Effector memory CD8-positive, alpha-beta T cell (primary cell): Measurements from ENCODE around the gene PRR16.

Experiments used
- ATAC-seq: fragments of 150-1000 bp; cut with Tn5 transposase; replicated peaks from 2 replicates; pipeline ENCODE4 v1.10.0; 2021; ENCODE audit warnings: mild to moderate bottlenecking, moderate library complexity
- DNase-seq, 3 experiments: peaks; one replicate each; pipeline ENCODE4 v3.0.0; 2021
- H3K27ac Mint-ChIP-seq, 2 donors: one replicate each; pipeline ENCODE4 v1.8.0; 2022; ENCODE audit warnings: mild to moderate bottlenecking in 2 of 2, mixed read lengths in 2 of 2, moderate library complexity in 2 of 2
- H3K27me3 Mint-ChIP-seq, 2 donors: one replicate each; pipeline ENCODE4 v1.8.0; 2022; ENCODE audit warnings: mixed read lengths in 2 of 2
- H3K36me3 Mint-ChIP-seq: one replicate; pipeline ENCODE4 v1.8.0; 2022; ENCODE audit warnings: mild to moderate bottlenecking, moderate library complexity, mixed read lengths; ENCODE audit not compliant: insufficient read depth
- H3K4me1 Mint-ChIP-seq, 2 donors: one replicate each; pipeline ENCODE4 v1.8.0; 2022; ENCODE audit warnings: low read depth in 2 of 2, mixed read lengths in 2 of 2
- H3K4me3 Mint-ChIP-seq, 2 donors: one replicate each; pipeline ENCODE4 v1.8.0; 2022; ENCODE audit warnings: mild to moderate bottlenecking in 2 of 2, mixed read lengths in 2 of 2, moderate library complexity in 2 of 2
- H3K9me3 Mint-ChIP-seq, 2 donors: one replicate each; pipeline ENCODE4 v1.8.0; 2022; ENCODE audit warnings: mixed read lengths in 2 of 2

The PRR16 gene

DNA sequence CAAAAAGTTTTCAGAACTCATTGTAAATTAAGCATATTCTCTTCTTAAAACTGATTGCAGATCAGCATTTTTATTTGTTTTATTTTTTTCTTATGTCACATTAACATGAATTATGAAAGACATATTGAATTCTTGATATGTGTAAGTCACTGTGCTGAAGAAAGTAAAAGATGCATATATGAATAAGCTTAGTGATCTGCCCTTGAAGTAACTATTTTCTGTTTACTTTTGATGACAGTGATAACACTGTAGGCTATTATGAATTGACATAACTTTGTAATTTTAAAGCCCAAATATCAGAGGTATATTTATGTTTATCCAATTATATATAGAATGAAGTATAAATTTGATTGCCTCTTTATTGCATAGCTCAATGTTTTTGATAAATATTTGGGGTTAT is 8.8 kb downstream of the PRR16 start:
- Mint-ChIP-seq H3K4me1 (no peaks in the 10 kb centered on the region), H3K4me3 (no peak overlapping the region), H3K36me3 (no peaks in the 10 kb centered on the region), H3K27me3 (no peaks in the 10 kb centered on the region), H3K27ac (no peak overlapping the region), H3K9me3 (peaks cover 13 to 20% of the 10 kb centered on the region in 2 donors)
- no peak for ATAC-seq
- no peak for DNase-seq

DNA sequence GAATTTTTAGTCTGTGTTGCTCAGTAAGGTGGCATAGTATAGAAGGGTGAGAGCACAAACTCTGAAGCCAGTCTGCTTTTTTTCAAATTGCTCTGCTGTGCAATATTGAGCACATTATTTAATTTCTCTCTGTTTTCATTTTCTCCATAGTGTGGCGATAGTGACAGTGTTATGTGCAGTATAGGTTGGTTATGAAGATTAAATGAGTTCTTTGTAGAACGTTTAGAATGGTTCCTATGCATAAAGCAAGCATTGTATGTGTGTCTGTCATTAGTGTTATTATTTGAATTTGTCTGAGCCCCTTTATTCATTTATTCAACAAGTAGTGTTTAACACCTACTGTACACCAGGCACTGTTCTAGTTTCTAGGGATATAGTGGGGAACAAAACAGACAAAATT is 9.2 kb downstream of the PRR16 start:
- Mint-ChIP-seq H3K4me3 (no peak overlapping the region), H3K4me1 (no peaks in the 10 kb centered on the region), H3K27ac (no peak overlapping the region), H3K27me3 (no peaks in the 10 kb centered on the region), H3K36me3 (no peaks in the 10 kb centered on the region), H3K9me3 (peaks cover 13 to 20% of the 10 kb centered on the region in 2 donors)
- ATAC-seq (no peak), DNase-seq (no peak)

DNA sequence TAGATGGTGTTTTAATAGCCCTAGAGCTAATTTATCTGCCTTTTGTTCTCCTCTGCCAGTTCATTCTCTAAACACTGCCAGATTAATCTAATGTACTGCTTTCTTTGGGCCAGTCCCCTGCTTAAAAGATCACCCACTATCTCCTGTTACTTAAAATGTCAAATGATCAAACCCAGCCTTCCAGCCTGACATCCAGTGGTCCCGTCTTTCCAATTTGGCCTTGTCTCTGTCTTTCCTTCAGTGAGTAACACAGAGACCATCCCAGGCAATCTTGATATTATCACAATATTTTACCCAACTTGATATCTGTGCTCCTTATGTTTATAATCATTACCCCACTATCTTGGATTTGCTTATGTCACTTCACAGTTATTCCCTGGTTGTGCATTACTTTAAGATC is 12.0 kb downstream of the PRR16 start:
- no peak for DNase-seq
- no peaks in the 10 kb centered on the region for H3K27me3 Mint-ChIP-seq

DNA sequence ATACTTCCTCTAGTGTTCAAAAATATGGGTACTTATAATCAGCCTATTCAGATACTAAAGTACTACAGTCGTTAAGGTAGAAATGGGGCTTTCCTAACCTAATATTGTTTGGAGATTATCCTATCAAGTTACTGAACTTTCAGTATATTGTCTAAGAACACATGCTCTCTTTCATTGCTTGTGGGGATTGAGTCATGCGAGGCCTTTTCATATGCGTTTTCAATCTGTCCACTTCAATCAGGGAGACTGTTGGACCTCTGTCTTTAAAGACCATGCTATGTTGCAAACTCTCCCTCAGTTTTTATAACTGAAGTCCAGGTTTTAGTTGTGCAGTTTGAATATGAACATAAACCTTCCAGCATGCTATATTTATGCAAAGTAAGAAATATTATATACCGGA is 15.0 kb downstream of the PRR16 start:
- no peak overlapping the region for H3K27ac Mint-ChIP-seq
- no peaks in the 10 kb centered on the region for H3K36me3 Mint-ChIP-seq
- no peaks in the 10 kb centered on the region for H3K27me3 Mint-ChIP-seq
- H3K4me3 Mint-ChIP-seq: no peak overlapping the region
- no peaks in the 10 kb centered on the region for H3K4me1 Mint-ChIP-seq
- peaks cover 10 to 20% of the 10 kb centered on the region in 2 donors for H3K9me3 Mint-ChIP-seq
- no peak for DNase-seq
- ATAC-seq: no peak

More for the DNA sequence above, 12.0 kb downstream of the PRR16 start:
- Mint-ChIP-seq H3K27ac (no peak overlapping the region), H3K9me3 (peaks cover 13 to 20% of the 10 kb centered on the region in 2 donors), H3K36me3 (no peaks in the 10 kb centered on the region), H3K4me1 (no peaks in the 10 kb centered on the region), H3K4me3 (no peak overlapping the region)
- ATAC-seq: no peak

DNA sequence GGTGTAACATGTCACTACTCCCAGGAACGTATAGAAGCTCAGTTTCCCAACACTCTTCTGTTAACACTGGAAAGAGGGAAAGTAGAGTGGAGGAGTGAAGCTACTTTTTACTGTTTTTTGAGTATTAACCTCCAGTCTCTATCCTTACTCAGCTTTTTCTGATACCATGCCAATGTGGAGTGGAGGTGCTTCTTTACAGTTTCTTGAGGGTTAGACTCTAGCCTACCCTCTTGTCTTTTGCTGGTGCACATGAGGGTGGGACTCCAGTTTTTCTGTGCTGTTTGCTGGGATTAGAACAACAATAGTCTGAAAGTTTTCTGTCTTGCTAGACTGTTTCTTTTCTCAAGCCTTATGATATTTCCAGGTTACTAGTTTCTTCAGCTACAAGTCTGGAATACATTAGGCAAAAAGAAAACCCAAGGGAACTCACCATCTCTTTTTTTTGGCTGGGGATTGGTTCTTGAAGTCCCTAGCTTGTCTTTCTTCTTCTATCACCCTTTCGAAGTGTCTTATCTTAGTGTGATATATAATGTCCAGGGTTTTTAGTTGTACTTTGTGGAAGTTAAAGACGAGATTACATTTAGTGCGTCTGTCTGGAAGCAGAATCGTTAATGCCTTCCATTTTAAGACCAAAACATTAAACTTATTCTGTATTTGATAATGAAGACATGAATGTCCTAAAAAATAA is 35.9 kb downstream of the PRR16 start:
- DNase-seq (no peak), ATAC-seq (no peak)
- H3K36me3 Mint-ChIP-seq: no peaks in the 10 kb centered on the region
- H3K4me1 Mint-ChIP-seq: no peaks in the 10 kb centered on the region
- peaks cover 11 to 14% of the 10 kb centered on the region in 2 donors for H3K9me3 Mint-ChIP-seq
- H3K4me3 Mint-ChIP-seq: no peak overlapping the region
- H3K27ac Mint-ChIP-seq: no peak overlapping the region
- H3K27me3 Mint-ChIP-seq: no peaks in the 10 kb centered on the region

DNA sequence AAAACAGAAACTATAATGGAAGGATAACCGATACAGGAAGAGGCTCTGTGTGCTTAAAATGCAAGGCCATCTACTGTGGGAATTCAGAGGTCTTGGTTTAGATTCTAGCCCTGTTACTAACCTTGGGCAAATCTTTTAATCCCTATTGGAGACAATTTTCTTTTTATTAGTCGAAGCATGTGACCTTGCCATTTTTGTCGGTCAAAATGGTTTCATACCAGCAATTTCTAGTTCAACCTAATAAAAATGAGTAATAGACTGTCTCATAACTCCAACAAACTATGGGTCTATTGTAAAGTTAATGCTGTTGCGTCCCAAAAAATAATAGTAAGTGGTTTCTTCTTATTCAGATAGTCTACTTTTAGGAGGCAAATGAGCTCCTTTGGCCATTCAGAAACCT is 38.4 kb downstream of the PRR16 start:
- H3K4me3 Mint-ChIP-seq: no peak overlapping the region
- DNase-seq (no peak), ATAC-seq (no peak)
- no peaks in the 10 kb centered on the region for H3K4me1 Mint-ChIP-seq
- H3K36me3 Mint-ChIP-seq: no peaks in the 10 kb centered on the region
- H3K27me3 Mint-ChIP-seq: no peaks in the 10 kb centered on the region
- H3K27ac Mint-ChIP-seq: no peak overlapping the region
- H3K9me3 Mint-ChIP-seq: peaks cover 11 to 18% of the 10 kb centered on the region in 2 donors

DNA sequence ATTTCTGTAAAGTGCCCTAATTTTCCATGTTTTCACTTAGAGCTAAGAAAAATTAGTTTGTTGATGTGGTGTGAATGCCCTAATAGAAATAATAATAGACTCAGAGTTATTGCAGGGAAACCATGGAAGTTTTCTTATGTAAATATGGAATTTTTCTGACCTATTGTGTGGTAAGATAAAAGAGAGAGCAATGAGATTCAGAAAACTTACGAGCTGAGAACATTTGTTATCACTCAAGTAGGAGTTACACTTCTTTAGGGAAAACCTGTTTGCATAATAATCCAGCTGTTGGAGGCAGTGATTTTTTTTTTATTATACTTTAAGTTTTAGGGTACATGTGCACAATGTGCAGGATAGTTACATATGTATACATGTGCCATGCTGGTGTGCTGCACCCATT is 39.2 kb downstream of the PRR16 start:
- Mint-ChIP-seq H3K4me1 (no peaks in the 10 kb centered on the region), H3K4me3 (no peak overlapping the region), H3K36me3 (no peaks in the 10 kb centered on the region), H3K9me3 (peaks cover 14 to 18% of the 10 kb centered on the region in 2 donors), H3K27me3 (no peaks in the 10 kb centered on the region), H3K27ac (no peak overlapping the region)
- ATAC-seq: no peak
- DNase-seq: no peak

DNA sequence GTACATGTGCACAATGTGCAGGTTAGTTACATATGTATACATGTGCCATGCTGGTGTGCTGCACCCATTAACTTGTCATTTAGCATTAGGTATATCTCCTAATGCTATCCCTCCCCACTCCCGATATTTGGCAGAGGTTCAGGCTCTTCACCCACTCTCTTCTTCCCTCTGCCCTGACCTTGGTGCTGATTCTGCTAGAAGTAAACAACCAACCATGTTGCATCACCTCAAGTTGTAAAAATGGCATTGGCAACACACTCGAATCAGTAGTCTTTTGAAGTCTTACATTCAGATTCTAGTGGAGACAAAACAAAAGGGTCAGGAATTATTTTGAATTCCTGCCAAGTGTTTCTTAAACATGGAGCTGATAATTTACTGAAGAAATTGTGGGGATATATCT is 40.0 kb downstream of the PRR16 start:
- H3K4me3 Mint-ChIP-seq: no peak overlapping the region
- H3K9me3 Mint-ChIP-seq: peaks cover 14 to 19% of the 10 kb centered on the region in 2 donors
- ATAC-seq: no peak
- no peaks in the 10 kb centered on the region for H3K4me1 Mint-ChIP-seq
- no peak for DNase-seq
- H3K27me3 Mint-ChIP-seq: no peaks in the 10 kb centered on the region
- no peaks in the 10 kb centered on the region for H3K36me3 Mint-ChIP-seq
- H3K27ac Mint-ChIP-seq: no peak overlapping the region

DNA sequence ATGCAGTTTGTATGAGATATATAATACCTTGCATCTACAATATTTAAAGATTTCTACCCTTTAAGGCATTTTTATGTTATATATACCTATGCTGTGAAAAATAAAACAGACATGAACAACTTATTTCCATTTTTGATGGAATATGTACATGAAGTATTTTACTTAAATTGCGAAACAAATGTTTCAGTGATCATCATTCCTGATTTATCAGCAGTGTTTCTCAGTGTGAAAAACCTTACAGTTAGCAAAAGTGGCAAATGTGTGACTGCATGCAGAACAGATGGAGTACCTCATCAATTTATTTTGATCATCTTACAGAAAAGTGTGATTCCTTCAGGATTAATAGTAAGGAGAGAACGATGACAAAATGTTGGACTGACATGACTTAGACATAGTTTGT is 43.1 kb downstream of the PRR16 start:
- DNase-seq (no peak), ATAC-seq (no peak)
- H3K27me3 Mint-ChIP-seq: no peaks in the 10 kb centered on the region
- no peak overlapping the region for H3K4me3 Mint-ChIP-seq
- peaks cover 7 to 15% of the 10 kb centered on the region in 2 donors for H3K9me3 Mint-ChIP-seq
- no peak overlapping the region for H3K27ac Mint-ChIP-seq
- H3K4me1 Mint-ChIP-seq: no peaks in the 10 kb centered on the region
- H3K36me3 Mint-ChIP-seq: no peaks in the 10 kb centered on the region

DNA sequence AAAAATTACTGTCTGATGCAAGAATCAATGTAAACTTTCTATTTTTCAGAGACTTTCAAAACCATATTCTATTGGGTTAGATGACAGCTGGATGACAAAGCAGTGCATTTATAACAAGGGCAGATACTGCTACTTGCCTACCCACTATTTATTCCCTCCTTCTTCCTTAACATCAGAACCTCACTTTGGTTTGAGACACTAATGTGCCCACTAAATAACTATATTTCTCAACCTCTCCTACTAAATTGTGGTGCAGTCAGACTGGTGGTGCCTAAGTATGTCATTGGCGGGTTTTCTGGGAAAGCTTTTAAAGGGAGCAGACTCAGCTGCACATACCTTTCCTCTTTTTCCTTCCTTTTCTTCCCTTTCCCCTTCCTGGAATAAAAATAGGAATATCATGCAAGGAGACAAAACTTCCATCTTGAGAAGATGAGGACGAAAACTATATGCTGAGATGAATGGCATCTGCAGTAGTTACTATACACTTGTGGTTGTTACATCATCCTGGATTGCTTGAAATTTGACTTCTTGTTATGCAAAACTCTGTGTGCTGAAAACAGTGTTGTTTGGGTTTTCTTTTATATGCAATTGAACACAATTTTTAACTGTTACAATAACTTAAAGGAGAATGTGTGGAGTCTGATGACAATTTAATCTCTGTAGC is 43.8 kb downstream of the PRR16 start:
- Mint-ChIP-seq H3K36me3 (no peaks in the 10 kb centered on the region), H3K9me3 (peaks cover 9 to 15% of the 10 kb centered on the region in 2 donors), H3K4me3 (no peak overlapping the region), H3K27ac (no peak overlapping the region), H3K4me1 (no peaks in the 10 kb centered on the region), H3K27me3 (no peaks in the 10 kb centered on the region)
- ATAC-seq (no peak), DNase-seq (no peak)

DNA sequence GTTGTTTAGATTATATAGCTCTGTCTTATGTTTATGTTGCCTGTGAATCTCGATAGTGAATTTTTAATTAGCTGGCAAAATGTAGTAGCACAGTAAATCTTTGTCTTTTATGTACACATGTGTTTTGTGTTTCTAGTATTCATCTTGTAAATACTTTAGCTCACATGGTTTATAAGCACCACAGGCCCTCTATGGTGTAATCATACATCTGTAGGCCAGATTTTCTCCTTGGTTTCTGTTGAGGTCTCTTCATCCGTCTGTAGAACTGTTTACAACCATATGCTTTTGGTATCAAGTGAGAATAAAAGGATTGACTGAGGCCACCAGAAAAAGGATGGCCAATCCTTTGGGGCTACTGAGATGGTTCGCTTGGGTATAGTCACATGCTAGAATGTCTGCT is 45.0 kb downstream of the PRR16 start:
- DNase-seq (no peak), ATAC-seq (no peak)
- Mint-ChIP-seq H3K4me3 (no peak overlapping the region), H3K4me1 (no peaks in the 10 kb centered on the region), H3K9me3 (peaks cover 13 to 24% of the 10 kb centered on the region in 2 donors), H3K36me3 (no peaks in the 10 kb centered on the region), H3K27ac (no peak overlapping the region), H3K27me3 (no peaks in the 10 kb centered on the region)

DNA sequence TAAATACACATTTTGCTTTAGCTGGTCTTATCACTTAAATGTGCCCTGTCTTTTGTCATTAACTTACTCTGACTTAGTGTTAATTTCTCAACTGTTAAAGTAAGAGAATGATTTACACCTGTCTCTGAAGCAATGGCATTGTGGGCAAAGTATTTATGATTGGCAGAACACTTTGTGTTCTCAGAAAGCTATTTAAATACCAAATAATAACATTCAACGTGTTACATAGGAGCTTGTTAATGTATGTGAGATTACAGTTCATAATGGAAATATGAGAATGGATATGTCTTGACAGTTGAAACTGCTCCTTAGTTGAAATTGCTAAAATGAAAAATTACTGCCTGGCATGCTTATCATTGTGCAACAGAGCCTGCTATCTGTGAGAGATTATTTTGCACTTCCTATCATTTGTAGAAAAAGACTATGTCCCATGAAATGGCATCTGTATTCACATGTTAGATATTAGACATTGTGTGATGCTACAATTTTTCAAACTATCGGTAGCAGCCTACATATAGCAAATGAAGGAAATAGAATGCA is 46.1 kb downstream of the PRR16 start:
- H3K36me3 Mint-ChIP-seq: no peaks in the 10 kb centered on the region
- no peak overlapping the region for H3K27ac Mint-ChIP-seq
- no peak overlapping the region for H3K4me3 Mint-ChIP-seq
- H3K9me3 Mint-ChIP-seq: peaks cover 10 to 29% of the 10 kb centered on the region in 2 donors
- no peaks in the 10 kb centered on the region for H3K4me1 Mint-ChIP-seq
- DNase-seq (no peak), ATAC-seq (no peak)
- no peaks in the 10 kb centered on the region for H3K27me3 Mint-ChIP-seq

DNA sequence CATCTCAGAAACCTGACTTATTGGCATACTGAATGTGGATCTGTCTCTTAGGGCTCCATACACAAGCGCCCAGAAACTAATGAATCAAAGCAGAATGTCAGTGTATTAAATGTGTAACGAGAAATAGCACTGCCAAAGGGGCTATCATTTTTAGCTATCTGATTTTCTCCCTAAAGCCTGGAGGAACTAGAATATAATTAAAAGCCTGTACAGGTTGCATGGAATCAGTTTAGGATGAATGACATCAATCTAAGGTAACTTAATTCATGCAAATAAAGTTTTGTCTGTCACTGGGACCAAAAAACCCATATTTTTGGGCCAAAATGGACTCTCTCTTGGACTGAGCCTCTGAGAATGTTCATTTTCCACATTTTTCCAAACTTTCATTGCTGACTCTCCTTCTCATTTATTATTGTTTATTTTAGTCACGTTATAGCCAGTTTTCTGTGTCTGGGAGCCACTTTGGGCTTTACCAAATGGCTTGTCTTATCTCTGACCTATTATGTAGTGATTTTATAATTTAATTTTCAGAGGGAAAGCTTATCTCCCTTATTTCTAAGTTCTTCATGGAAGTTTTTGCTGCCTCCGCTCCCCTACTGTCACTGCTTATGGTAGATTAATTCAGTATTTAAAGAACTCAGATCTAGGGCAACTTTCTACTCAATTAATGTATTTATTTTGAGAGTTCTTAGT is 47.0 kb downstream of the PRR16 start:
- Mint-ChIP-seq H3K4me3 (no peak overlapping the region), H3K27me3 (no peaks in the 10 kb centered on the region), H3K9me3 (peaks cover 10 to 27% of the 10 kb centered on the region in 2 donors), H3K4me1 (no peaks in the 10 kb centered on the region), H3K36me3 (no peaks in the 10 kb centered on the region), H3K27ac (no peak overlapping the region)
- no peak for DNase-seq
- no peak for ATAC-seq

DNA sequence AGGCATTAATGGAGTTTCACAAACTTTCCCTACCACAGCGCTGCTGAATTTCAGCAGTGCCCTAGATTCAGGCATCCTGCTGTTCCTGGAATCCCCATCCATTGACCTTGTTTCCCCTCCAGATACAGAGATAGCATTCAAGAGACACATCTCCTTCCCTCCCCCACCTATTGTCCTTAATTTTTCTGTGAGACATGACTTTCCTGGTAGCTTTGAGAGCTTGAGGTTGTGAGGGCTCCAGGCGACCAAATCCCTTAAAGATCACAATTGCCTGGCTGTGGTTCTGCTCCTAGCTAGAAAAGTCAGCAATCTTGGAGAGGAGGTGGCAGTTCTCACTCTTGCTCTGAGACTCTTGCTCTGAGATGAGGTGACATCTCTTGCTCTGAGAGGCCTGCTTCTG is 48.0 kb downstream of the PRR16 start:
- Mint-ChIP-seq H3K36me3 (no peaks in the 10 kb centered on the region), H3K4me1 (no peaks in the 10 kb centered on the region)

More for the DNA sequence above, 48.0 kb downstream of the PRR16 start:
- Mint-ChIP-seq H3K9me3 (peaks cover 10 to 27% of the 10 kb centered on the region in 2 donors), H3K4me3 (no peak overlapping the region), H3K27ac (no peak overlapping the region), H3K27me3 (no peaks in the 10 kb centered on the region)
- ATAC-seq (no peak), DNase-seq (no peak)
